CD14-positive monocyte (primary cell): Measurements from ENCODE around the gene LRRC30. TPM values are rescaled to one million over a fixed set of nuclear protein-coding genes. Genes with fewer than 3 reads are reported as not detected.

Experiments
- DNase-seq, 3 donors: peaks; one replicate each; pipeline ENCODE4 v3.0.0-alpha.2; 2011 to 2022
- H2AFZ ChIP-seq: 2 replicates; pipeline ENCODE4 v1.6.0; 2012; ENCODE audit warnings: mild to moderate bottlenecking, low read depth, low read length, inconsistent platforms; ENCODE audit not compliant: insufficient read depth, poor library complexity, severe bottlenecking
- H3K27ac ChIP-seq, 2 donors: 1 replicate in 1 of 2; 2 replicates in 1 of 2; pipeline ENCODE4 v1.5.1; 2012 to 2013; ENCODE audit warnings: low read length in 2 of 2, control low read depth in 1 of 2, inconsistent platforms in 1 of 2, low read depth in 1 of 2, mild to moderate bottlenecking in 1 of 2
- H3K27me3 ChIP-seq, 2 donors: one replicate each; pipeline versions ENCODE4 v1.6.0 to v1.6.1; 2011 to 2013; ENCODE audit warnings: low read length in 2 of 2; ENCODE audit not compliant: control insufficient read depth in 2 of 2, insufficient read depth in 2 of 2
- H3K36me3 ChIP-seq, 2 donors: replicated peaks in 1 of 2; 1 replicate in 1 of 2; 2 replicates in 1 of 2; pipeline versions ENCODE4 v1.5.1 to v1.6.1; 2012 to 2013; ENCODE audit warnings: low read length in 2 of 2, control low read depth in 1 of 2, inconsistent platforms in 1 of 2, mild to moderate bottlenecking in 1 of 2; ENCODE audit not compliant: insufficient read depth in 2 of 2, control insufficient read depth in 1 of 2
- H3K4me1 ChIP-seq, 2 donors: 1 replicate in 1 of 2; 2 replicates in 1 of 2; pipeline versions ENCODE4 v1.5.1 to v1.6.1; 2012 to 2013; ENCODE audit warnings: low read length in 2 of 2, control low read depth in 1 of 2, inconsistent platforms in 1 of 2, mild to moderate bottlenecking in 1 of 2, moderate library complexity in 1 of 2; ENCODE audit not compliant: insufficient read depth in 2 of 2, control insufficient read depth in 1 of 2
- H3K4me2 ChIP-seq: replicated peaks from 2 replicates; pipeline ENCODE3; 2012; ENCODE audit warnings: low read length, moderate library complexity, mild to moderate bottlenecking; ENCODE audit not compliant: poor library complexity, severe bottlenecking; ENCODE audit errors: extremely low read depth
- H3K4me3 ChIP-seq, 3 experiments: fragments of 200-600 bp in 1 of 3; sonication (generic) in 1 of 3; replicated peaks in 1 of 3; 1 replicate in 2 of 3; 2 replicates in 1 of 3; pipeline ENCODE4 v1.5.1; 2011 to 2013; ENCODE audit warnings: low read length in 3 of 3, mild to moderate bottlenecking in 3 of 3, control low read depth in 2 of 3, low read depth in 2 of 3, inconsistent platforms in 1 of 3, moderate library complexity in 1 of 3
- H3K79me2 ChIP-seq: 2 replicates; pipeline ENCODE4 v1.6.0; 2012; ENCODE audit warnings: mild to moderate bottlenecking, control low read depth, inconsistent platforms, low read length, moderate library complexity; ENCODE audit not compliant: insufficient read depth
- H3K9ac ChIP-seq: 2 replicates; pipeline ENCODE4 v1.6.0; 2017; ENCODE audit warnings: low read length, mild to moderate bottlenecking; ENCODE audit not compliant: insufficient read depth, poor library complexity, severe bottlenecking
- H3K9me3 ChIP-seq, 2 donors: replicated peaks in 1 of 2; 1 replicate in 1 of 2; 2 replicates in 1 of 2; pipeline versions ENCODE4 v1.5.1 to v1.6.1; 2012 to 2013; ENCODE audit warnings: low read length in 2 of 2, control low read depth in 1 of 2; ENCODE audit not compliant: control insufficient read depth in 1 of 2, insufficient read depth in 1 of 2
- H4K20me1 ChIP-seq: 2 replicates; pipeline ENCODE4 v1.6.0; 2012; ENCODE audit warnings: mild to moderate bottlenecking, low read length, control low read depth, moderate library complexity; ENCODE audit not compliant: insufficient read depth
- H3K27ac Mint-ChIP-seq, 7 donors: one replicate each; pipeline ENCODE4 v1.8.0; 2020; ENCODE audit warnings: mild to moderate bottlenecking in 7 of 7, mixed read lengths in 7 of 7, moderate library complexity in 6 of 7, inconsistent platforms in 2 of 7
- H3K27me3 Mint-ChIP-seq, 3 donors: one replicate each; pipeline ENCODE4 v1.8.0; 2021 to 2022; ENCODE audit warnings: low read depth in 3 of 3, mild to moderate bottlenecking in 3 of 3, mixed read lengths in 3 of 3, moderate library complexity in 3 of 3, inconsistent platforms in 1 of 3
- H3K36me3 Mint-ChIP-seq, 2 donors: one replicate each; pipeline ENCODE4 v1.8.0; 2020; ENCODE audit warnings: mixed read lengths in 2 of 2, inconsistent platforms in 1 of 2, mild to moderate bottlenecking in 1 of 2
- H3K4me1 Mint-ChIP-seq: one replicate; pipeline ENCODE4 v1.8.0; 2020; ENCODE audit warnings: mild to moderate bottlenecking, mixed read lengths
- H3K4me3 Mint-ChIP-seq, 2 donors: one replicate each; pipeline ENCODE4 v1.8.0; 2020; ENCODE audit warnings: mild to moderate bottlenecking in 2 of 2, mixed read lengths in 2 of 2, moderate library complexity in 1 of 2
- H3K9me3 Mint-ChIP-seq, 7 donors: one replicate each; pipeline ENCODE4 v1.8.0; 2020 to 2022; ENCODE audit warnings: mixed read lengths in 7 of 7, mild to moderate bottlenecking in 6 of 7, moderate library complexity in 6 of 7, inconsistent platforms in 2 of 7
- CTCF ChIP-seq: fragments of 200-600 bp; IDR thresholded peaks from one replicate; pipeline ENCODE4 v1.8.0; 2022; ENCODE audit warnings: antibody characterized with exemption, mild to moderate bottlenecking
- WGBS: methylation state at CpG from one replicate; pipeline ENCODE4 v1.1.5; 2013; ENCODE audit warnings: missing lambda C conversion rate; ENCODE audit not compliant: insufficient coverage; 5-methylcytosine and 5-hydroxymethylcytosine counted together
- intact Hi-C, 2 donors: fragments of 100-400 bp; cut with micrococcal nuclease; formaldehyde crosslinking; loops; one replicate each; pipeline versions ENCODE4 v1.15.0 to v1.15.1; 2023
- polyA plus RNA-seq, 3 donors: library from polyadenylated mRNA; depleted of rRNA in 1 of 3; unstranded in 2 of 3; stranded (reverse) in 1 of 3; fragments of 300-500 nt in 2 of 3; fragments of >200 nt in 1 of 3; fragmentation: Illumina TruSeq in 2 of 3; gene quantifications; 1 replicate in 2 of 3; 2 replicates in 1 of 3; pipeline ENCODE4 v1.2.3, GENCODE V29; 2012 to 2021

Gene LRRC30
- polyA plus RNA-seq, 3 donors, result not detected

DNA sequence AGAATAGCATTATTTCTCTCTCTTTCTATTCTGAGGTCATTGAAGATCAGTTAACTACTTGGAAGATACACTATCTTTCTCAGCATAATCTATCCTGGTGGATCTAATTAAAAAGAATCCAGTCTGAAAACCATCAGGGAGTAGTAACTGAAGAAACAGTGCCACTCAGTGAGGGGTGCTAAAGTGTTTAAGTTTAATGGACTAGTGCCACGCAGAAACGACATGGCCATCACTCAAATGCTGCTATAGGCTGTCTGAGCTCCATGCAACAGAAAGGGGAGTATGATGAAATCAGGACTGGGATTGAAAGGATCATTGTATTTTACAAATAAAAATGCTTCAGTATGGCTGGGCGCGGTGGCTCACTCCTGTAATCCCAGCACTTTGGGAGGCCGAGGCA lies 23.3 kb downstream of the LRRC30 start:
- peaks cover 0 to 5% (median 0%) of the 10 kb centered on the region in 7 donors for H3K9me3 Mint-ChIP-seq
- intact Hi-C loops, result no loop called here

GRCh38 chr18:7255054-7255453 lies 24.2 kb downstream of the LRRC30 start:
- peaks cover 0 to 5% (median 0%) of the 10 kb centered on the region in 7 donors for H3K9me3 Mint-ChIP-seq
- TF ChIP-seq CTCF, result no peak
- Histone ChIP-seq H2AFZ (no peak overlapping the region), H3K27me3 (no peaks in the 10 kb centered on the region), H3K4me2 (no peak overlapping the region), H3K4me1 (no peaks in the 10 kb centered on the region), H3K4me3 (no peak overlapping the region), H3K27ac (no peak overlapping the region), H3K79me2 (no peaks in the 10 kb centered on the region), H3K36me3 (no peaks in the 10 kb centered on the region), H3K9ac (no peak overlapping the region), H4K20me1 (no peaks in the 10 kb centered on the region), H3K9me3 (no peaks in the 10 kb centered on the region)
- DNase-seq, result no peak
- no peak overlapping the region for H3K4me3 Mint-ChIP-seq
- peaks cover 11 to 13% (median 13%) of the 10 kb centered on the region in 3 donors for H3K27me3 Mint-ChIP-seq
- no peak overlapping the region for H3K27ac Mint-ChIP-seq
- intact Hi-C loops, result no loop called here
- 100% methylated on average over 3 of the region's 8 CpGs for WGBS
- H3K36me3 Mint-ChIP-seq, result no peaks in the 10 kb centered on the region
- no peaks in the 10 kb centered on the region for H3K4me1 Mint-ChIP-seq

More for the DNA sequence above, 23.3 kb downstream of the LRRC30 start:
- Histone ChIP-seq H3K4me1 (no peaks in the 10 kb centered on the region), H3K79me2 (no peaks in the 10 kb centered on the region), H3K27me3 (no peaks in the 10 kb centered on the region), H3K36me3 (no peaks in the 10 kb centered on the region), H3K9me3 (no peaks in the 10 kb centered on the region), H2AFZ (no peak overlapping the region), H3K9ac (no peak overlapping the region), H4K20me1 (no peaks in the 10 kb centered on the region), H3K4me3 (no peak overlapping the region), H3K4me2 (no peak overlapping the region), H3K27ac (no peak overlapping the region)
- H3K4me1 Mint-ChIP-seq, result no peaks in the 10 kb centered on the region
- no peak overlapping the region for H3K4me3 Mint-ChIP-seq
- no peak for DNase-seq
- 100% methylated on average over 2 of the region's 5 CpGs for WGBS
- no peaks in the 10 kb centered on the region for H3K36me3 Mint-ChIP-seq
- peaks cover 10 to 13% (median 11%) of the 10 kb centered on the region in 3 donors for H3K27me3 Mint-ChIP-seq
- no peak for TF ChIP-seq CTCF
- no peak overlapping the region for H3K27ac Mint-ChIP-seq
